Sigmoid colon (tissue), 7 donors: ENCODE measurements around the gene NTM. TPM values are rescaled to one million over a fixed set of nuclear protein-coding genes. Genes with fewer than 3 reads are reported as not detected.
"Not testable (repeated sequence)": the region's sequence is repeated elsewhere in the genome, so short reads cannot be mapped to it uniquely, and the experiment has no call there.

ENCODE experiments used
- DNase-seq: peaks from one replicate; pipeline ENCODE4 v3.0.0-alpha.2; 2019
- H3K27ac ChIP-seq, 4 donors: fragments of 200-600 bp; sonication (generic); one replicate each; pipeline ENCODE4 v1.5.1; 2016 to 2019; ENCODE audit warnings: mild to moderate bottlenecking in 1 of 4
- H3K27me3 ChIP-seq, 3 donors: fragments of 200-600 bp; sonication (generic); one replicate each; pipeline ENCODE4 v1.5.1; 2019; ENCODE audit warnings: mild to moderate bottlenecking in 1 of 3
- H3K36me3 ChIP-seq, 4 donors: fragments of 200-600 bp; sonication (generic); one replicate each; pipeline ENCODE4 v1.5.1; 2016 to 2019
- H3K4me1 ChIP-seq, 4 donors: fragments of 200-600 bp; sonication (generic); one replicate each; pipeline ENCODE4 v1.5.1; 2017 to 2019
- H3K4me3 ChIP-seq, 4 donors: fragments of 200-600 bp; sonication (generic); one replicate each; pipeline ENCODE4 v1.5.1; 2017 to 2019; ENCODE audit warnings: mild to moderate bottlenecking in 2 of 4, moderate library complexity in 1 of 4
- H3K9me3 ChIP-seq, 4 donors: fragments of 200-600 bp in 3 of 4; sonication (generic) in 3 of 4; one replicate each; pipeline versions ENCODE4 v1.5.1 to v1.6.1; 2013 to 2019
- EP300 ChIP-seq, 4 donors: sonication (generic); formaldehyde crosslinking; IDR thresholded peaks; one replicate each; pipeline ENCODE4 v1.6.1; 2017; ENCODE audit warnings: antibody characterized with exemption in 4 of 4
- POLR2A ChIP-seq, 2 donors: fragments of 450-650 bp; IDR thresholded peaks; one replicate each; pipeline ENCODE4 v1.6.1; 2016; ENCODE audit warnings: antibody characterized with exemption in 2 of 2, mild to moderate bottlenecking in 2 of 2, moderate library complexity in 2 of 2
- POLR2AphosphoS5 ChIP-seq, 4 donors: sonication (generic); formaldehyde crosslinking; IDR thresholded peaks; one replicate each; pipeline ENCODE4 v1.6.1; 2017; ENCODE audit warnings: antibody characterized with exemption in 4 of 4
- WGBS, 2 donors: extraction: QIAGEN DNeasy Blood & Tissue Kit; methylation state at CpG; one replicate each; pipeline ENCODE4 v1.1.7; 2013; 5-methylcytosine and 5-hydroxymethylcytosine counted together
- intact Hi-C: fragments of 100-400 bp; cut with DNase I; formaldehyde crosslinking; loops from one replicate; pipeline ENCODE4 v1.15.1; 2023
- polyA plus RNA-seq, 3 donors: library from polyadenylated mRNA; stranded (reverse); fragments of 200-250 nt; gene quantifications; one replicate each; pipeline ENCODE4 v1.2.3, GENCODE V29; 2013
- total RNA-seq, 4 donors: library from RNA; depleted of rRNA; stranded (reverse); fragments of >200 nt; gene quantifications; one replicate each; pipeline ENCODE4 v1.1.0, GENCODE V29; 2016
- TF ChIP-seq, protein P1 (sequence below), 4 experiments: fragments of 450-650 bp in 3 of 4; fragments of 200-600 bp in 1 of 4; IDR thresholded peaks; one replicate each; pipeline ENCODE4 v1.5.1; 2016 to 2019; ENCODE audit warnings: antibody characterized with exemption in 4 of 4, mild to moderate bottlenecking in 3 of 4, moderate library complexity in 2 of 4
- donor health status: healthy with polysubstance abuse.
- donor health status: Bipolar disorder and iron deficiency.
- donor health status: healthy.

The NTM gene
- total and polyA plus RNA-seq, 7 donors = 0.96 to 18.3 (median 6.4) TPM; not detected in 1

DNA sequence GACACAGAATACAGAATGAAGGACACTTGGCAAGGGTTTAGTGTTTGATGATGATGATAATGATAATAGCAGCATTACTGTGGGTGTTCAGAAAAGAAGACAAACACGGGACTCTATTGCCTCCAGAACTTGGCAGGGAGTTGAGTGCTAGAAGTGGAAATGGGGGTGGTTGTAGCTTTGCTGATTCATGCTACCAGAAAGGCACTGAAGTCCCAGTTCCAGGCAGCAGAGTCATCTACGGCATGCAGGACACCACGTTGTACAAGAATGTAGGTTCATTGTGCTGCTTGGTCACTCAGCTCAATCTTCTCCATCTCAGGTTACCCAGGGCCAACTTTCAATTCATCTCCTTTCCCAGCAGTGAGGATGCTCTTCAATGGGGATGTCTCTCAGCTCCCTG lies 115.7 kb downstream of the NTM start:
- no peaks in the 10 kb centered on the region for H3K27me3 ChIP-seq
- DNase-seq = no peak
- 50 to 59% methylated on average over 3 of the region's 3 CpGs for WGBS, 2 donors
- H3K27ac ChIP-seq = peak overlapping the region in 2 of 4 donors; percentile 68 to 75
- H3K4me1 ChIP-seq = peaks cover 2 to 43% (median 31%) of the 10 kb centered on the region in 4 donors
- no peaks in the 10 kb centered on the region for H3K9me3 ChIP-seq
- TF ChIP-seq EP300 (IDR thresholded peaks at IDR 0.05) = no peak
- peak in 1 of 4 donors; percentile 47 for TF ChIP-seq POLR2AphosphoS5 (IDR thresholded peaks at IDR 0.05)
- no peaks in the 10 kb centered on the region for H3K36me3 ChIP-seq
- no peak overlapping the region for H3K4me3 ChIP-seq
- intact Hi-C loops = no loop called here

DNA sequence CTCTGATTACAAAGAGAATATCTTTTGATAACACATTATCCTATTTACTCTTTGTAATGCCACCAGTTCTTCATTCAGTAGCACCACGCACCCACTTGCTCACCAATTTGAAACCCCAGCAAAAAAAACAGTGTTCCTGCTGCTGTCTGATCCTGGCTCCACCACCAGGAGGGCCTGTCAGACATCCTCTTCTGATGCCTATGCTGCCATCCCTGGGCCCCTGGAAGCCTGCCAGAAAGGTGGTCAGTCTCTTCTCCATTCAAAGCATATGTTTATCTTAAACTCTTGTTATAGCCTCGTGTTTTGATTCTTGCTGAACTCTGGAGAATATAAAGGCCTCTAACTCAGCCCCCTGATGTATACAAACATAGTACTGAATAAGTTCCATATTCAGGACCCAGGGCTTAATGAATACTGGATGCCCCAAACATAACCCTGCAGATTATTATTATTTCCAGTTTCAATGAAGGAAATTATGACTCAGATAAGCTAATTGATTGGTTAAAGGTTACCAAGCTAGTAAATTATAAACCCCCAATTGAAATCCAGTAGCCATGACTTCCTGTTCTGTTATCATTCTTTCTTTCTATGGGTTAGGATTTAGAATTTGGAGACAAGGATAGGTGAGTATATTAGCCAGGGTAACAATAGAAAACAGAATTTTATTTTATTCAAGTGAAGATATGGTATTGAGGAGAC lies 116.7 kb downstream of the NTM start:
- DNase-seq = peak; percentile 82
- intact Hi-C loops = no loop called here
- TF ChIP-seq POLR2AphosphoS5 (IDR thresholded peaks at IDR 0.05) (peak in 2 of 4 donors; percentile 31 to 35), POLR2A (IDR thresholded peaks at IDR 0.05) (no peak), EP300 (IDR thresholded peaks at IDR 0.05) (no peak)
- TF ChIP-seq, protein P1, sequence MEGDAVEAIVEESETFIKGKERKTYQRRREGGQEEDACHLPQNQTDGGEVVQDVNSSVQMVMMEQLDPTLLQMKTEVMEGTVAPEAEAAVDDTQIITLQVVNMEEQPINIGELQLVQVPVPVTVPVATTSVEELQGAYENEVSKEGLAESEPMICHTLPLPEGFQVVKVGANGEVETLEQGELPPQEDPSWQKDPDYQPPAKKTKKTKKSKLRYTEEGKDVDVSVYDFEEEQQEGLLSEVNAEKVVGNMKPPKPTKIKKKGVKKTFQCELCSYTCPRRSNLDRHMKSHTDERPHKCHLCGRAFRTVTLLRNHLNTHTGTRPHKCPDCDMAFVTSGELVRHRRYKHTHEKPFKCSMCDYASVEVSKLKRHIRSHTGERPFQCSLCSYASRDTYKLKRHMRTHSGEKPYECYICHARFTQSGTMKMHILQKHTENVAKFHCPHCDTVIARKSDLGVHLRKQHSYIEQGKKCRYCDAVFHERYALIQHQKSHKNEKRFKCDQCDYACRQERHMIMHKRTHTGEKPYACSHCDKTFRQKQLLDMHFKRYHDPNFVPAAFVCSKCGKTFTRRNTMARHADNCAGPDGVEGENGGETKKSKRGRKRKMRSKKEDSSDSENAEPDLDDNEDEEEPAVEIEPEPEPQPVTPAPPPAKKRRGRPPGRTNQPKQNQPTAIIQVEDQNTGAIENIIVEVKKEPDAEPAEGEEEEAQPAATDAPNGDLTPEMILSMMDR (IDR thresholded peaks at IDR 0.05) = peak in 2 of 4 experiments; percentile 13 to 29
- H3K36me3 ChIP-seq = no peaks in the 10 kb centered on the region
- H3K9me3 ChIP-seq = no peaks in the 10 kb centered on the region
- H3K4me1 ChIP-seq = peaks cover 2 to 33% (median 25%) of the 10 kb centered on the region in 4 donors
- H3K27me3 ChIP-seq = no peaks in the 10 kb centered on the region
- 51 to 72% methylated on average over 2 of the region's 2 CpGs for WGBS, 2 donors
- H3K4me3 ChIP-seq = no peak overlapping the region
- peak overlapping the region in 3 of 4 donors; percentile 67 to 75 (median 68) for H3K27ac ChIP-seq

DNA sequence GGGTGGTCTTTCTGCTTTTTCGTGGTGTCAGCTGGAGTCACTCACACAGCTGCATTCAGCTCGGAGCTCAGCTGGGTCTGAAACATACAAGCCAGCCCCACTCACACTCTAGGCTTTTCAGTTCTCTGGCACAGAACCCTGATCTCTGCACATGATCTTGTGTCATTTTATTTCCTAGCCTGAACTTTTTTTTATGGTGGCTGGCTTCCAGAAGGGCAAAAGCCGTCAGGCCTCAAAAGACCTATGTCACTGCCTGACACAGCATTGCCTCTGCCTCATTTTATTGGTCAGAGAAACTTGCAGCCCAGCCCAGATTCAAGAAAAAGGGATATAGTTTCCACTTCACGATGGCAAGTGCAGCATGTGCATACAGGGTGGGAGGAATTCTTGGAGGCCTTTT lies 117.8 kb downstream of the NTM start:
- peak overlapping the region in 3 of 4 donors; percentile 67 to 75 (median 68) for H3K27ac ChIP-seq
- peak in 2 of 4 donors; percentile 35 to 44 for TF ChIP-seq EP300 (IDR thresholded peaks at IDR 0.05)
- TF ChIP-seq, protein P1 (IDR thresholded peaks at IDR 0.05) = no peak
- TF ChIP-seq POLR2AphosphoS5 (IDR thresholded peaks at IDR 0.05) = peak; percentile 49 to 71 (median 66)
- no peaks in the 10 kb centered on the region for H3K27me3 ChIP-seq
- intact Hi-C loops = no loop called here
- no peaks in the 10 kb centered on the region for H3K36me3 ChIP-seq
- H3K4me1 ChIP-seq = peaks cover 2 to 31% (median 25%) of the 10 kb centered on the region in 4 donors
- H3K9me3 ChIP-seq = no peaks in the 10 kb centered on the region
- 41 to 58% methylated on average over 4 of the region's 4 CpGs for WGBS, 2 donors
- no peak for DNase-seq
- no peak overlapping the region for H3K4me3 ChIP-seq

DNA sequence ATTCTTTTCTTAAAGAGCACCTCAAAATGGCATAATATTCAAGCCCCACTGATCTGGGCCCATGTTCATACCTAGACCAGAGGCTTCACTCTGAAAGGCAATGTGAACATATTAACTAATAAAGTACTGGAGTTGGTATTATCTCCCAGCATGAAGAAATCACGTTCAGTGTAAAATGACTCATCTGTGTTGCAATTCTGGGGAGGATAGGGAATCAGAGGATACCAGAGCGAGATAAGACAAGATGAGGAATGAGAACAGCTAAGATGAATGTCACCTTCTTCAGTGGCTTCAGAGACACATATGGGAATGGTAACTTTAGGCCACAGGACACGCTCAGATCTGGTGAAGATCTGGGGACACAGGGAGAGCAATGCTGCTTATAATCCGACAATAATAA lies 121.1 kb downstream of the NTM start:
- Histone ChIP-seq H3K36me3 (no peaks in the 10 kb centered on the region), H3K27me3 (no peaks in the 10 kb centered on the region), H3K27ac (no peak overlapping the region), H3K9me3 (no peaks in the 10 kb centered on the region), H3K4me3 (no peak overlapping the region), H3K4me1 (peaks cover 2 to 40% (median 33%) of the 10 kb centered on the region in 4 donors)
- intact Hi-C loops = loop anchor here (10.0 kb wide), 2 partner anchors 217 to 577 kb away; partner anchors contain the start of gene SNX19
- TF ChIP-seq, protein P1 (IDR thresholded peaks at IDR 0.05) = no peak
- TF ChIP-seq EP300 (IDR thresholded peaks at IDR 0.05) = no peak
- no peak for TF ChIP-seq POLR2A (IDR thresholded peaks at IDR 0.05)
- no peak for TF ChIP-seq POLR2AphosphoS5 (IDR thresholded peaks at IDR 0.05)
- DNase-seq = no peak
- WGBS, 2 donors = 67 to 77% methylated on average over 4 of the region's 4 CpGs

DNA sequence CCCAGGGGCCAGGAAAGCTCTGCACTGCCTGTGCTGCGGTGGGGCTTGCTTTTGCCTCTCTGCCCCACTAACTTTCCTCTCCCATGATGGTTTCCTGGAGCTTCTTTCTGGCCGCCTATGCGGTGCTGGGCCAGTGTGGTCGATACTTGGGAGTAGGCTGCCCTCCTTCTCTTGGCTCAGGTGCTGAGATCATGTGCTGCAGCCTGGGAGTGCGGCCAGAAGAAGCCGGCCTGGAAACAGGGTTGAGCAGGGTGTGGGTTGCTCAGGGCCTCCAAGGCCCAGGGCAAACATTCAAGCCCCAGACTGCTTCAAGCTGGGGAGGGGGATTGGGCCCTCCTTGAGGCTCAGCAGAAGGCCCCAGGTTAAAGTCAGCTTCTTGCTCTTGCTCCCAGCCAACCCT lies 125.0 kb downstream of the NTM start:
- WGBS, 2 donors = 70% methylated on average over 6 of the region's 6 CpGs
- Histone ChIP-seq H3K27me3 (no peaks in the 10 kb centered on the region), H3K9me3 (no peaks in the 10 kb centered on the region), H3K36me3 (no peaks in the 10 kb centered on the region), H3K27ac (peak overlapping the region in 3 of 4 donors; percentile 40 to 59 (median 49)), H3K4me1 (peaks cover 0 to 23% (median 12%) of the 10 kb centered on the region in 4 donors), H3K4me3 (no peak overlapping the region)
- TF ChIP-seq POLR2AphosphoS5 (IDR thresholded peaks at IDR 0.05) = peak in 2 of 4 donors; percentile 44
- no peak for TF ChIP-seq POLR2A (IDR thresholded peaks at IDR 0.05)
- TF ChIP-seq, protein P1 (IDR thresholded peaks at IDR 0.05) = no peak
- DNase-seq = peak; percentile 89
- intact Hi-C loops = loop anchor here (5.0 to 10.0 kb wide), 3 partner anchors 221 to 581 kb away; partner anchors contain the start of gene SNX19

DNA sequence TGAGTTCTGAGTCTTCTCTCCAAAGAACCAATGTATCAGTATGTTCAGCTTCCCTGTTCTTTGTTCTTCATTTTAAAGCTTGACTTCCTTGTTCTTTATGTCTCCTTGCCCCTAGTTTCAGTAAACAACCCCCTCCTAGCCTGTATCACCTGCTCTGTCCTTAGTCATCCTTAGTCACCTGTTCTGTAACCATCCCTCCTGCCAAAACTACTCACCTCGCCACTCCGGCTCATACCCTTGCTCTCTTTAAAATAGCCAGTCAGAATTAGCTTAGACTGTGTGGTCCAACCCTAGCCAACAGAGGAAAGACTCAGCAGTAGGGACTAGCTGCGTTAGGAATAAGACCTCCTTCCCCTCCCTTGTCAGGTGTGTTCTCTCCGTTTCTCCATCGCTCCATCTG lies 127.3 kb downstream of the NTM start:
- not testable (repeated sequence) for H3K36me3 ChIP-seq, H3K4me3 ChIP-seq, H3K27me3 ChIP-seq, DNase-seq, H3K27ac ChIP-seq, H3K9me3 ChIP-seq
- intact Hi-C loops = loop anchor here (5.0 to 10.0 kb wide), 3 partner anchors 223 to 583 kb away; partner anchors contain the start of gene SNX19
- 71 to 87% methylated on average over 5 of the region's 5 CpGs for WGBS, 2 donors
- H3K4me1 ChIP-seq = peaks cover 0 to 23% (median 12%) of the 10 kb centered on the region in 4 donors
